Measurements from ENCODE around the gene PRKAG2.
"Not testable (repeated sequence)": the region's sequence is repeated elsewhere in the genome, so short reads cannot be mapped to it uniquely, and the experiment has no call there.

Gene PRKAG2

GRCh38 chr7:151876899-151877777 is at the start of gene PRKAG2:
Gene PRKAG2 (minus strand): TSS chr7:151877115. CDS start chr7:151876620, 495 bp downstream.
- no peak for DNase-seq (ENCODE audit: low spot score)

GRCh38 chr7:151926336-151926712 is 49.4 kb upstream of the PRKAG2 start:
- no peak for DNase-seq (ENCODE audit: low spot score)

- DNase-seq (ENCODE audit: low spot score), result peak; percentile 32
Observed at GRCh38 chr7:151925446-151926335, 48.8 kb upstream of the PRKAG2 start.

- no peak for DNase-seq (ENCODE audit: low spot score)
Observed at GRCh38 chr7:151924508-151924907, 47.6 kb upstream of the PRKAG2 start.

- DNase-seq (ENCODE audit: low spot score), result no peak
Observed at GRCh38 chr7:151924001-151924400, 47.1 kb upstream of the PRKAG2 start.

- DNase-seq (ENCODE audit: low spot score), result peak; percentile 38
Observed at GRCh38 chr7:151923097-151923876, 46.4 kb upstream of the PRKAG2 start.

- DNase-seq (ENCODE audit: low spot score), result no peak
Observed at GRCh38 chr7:151921451-151921850, 44.5 kb upstream of the PRKAG2 start.

- DNase-seq (ENCODE audit: low spot score), result no peak
Observed at GRCh38 chr7:151920488-151920887, 43.6 kb upstream of the PRKAG2 start.

GRCh38 chr7:151919595-151919994 is 42.7 kb upstream of the PRKAG2 start:
- no peak for DNase-seq (ENCODE audit: low spot score)

GRCh38 chr7:151918510-151918843 is 41.6 kb upstream of the PRKAG2 start:
- DNase-seq (ENCODE audit: low spot score), result no peak

GRCh38 chr7:151917791-151918509 is 41.0 kb upstream of the PRKAG2 start:
- DNase-seq (ENCODE audit: low spot score), result no peak

- no peak for DNase-seq (ENCODE audit: low spot score)
Observed at GRCh38 chr7:151914051-151914450, 37.1 kb upstream of the PRKAG2 start.

GRCh38 chr7:151910655-151911054 is 33.7 kb upstream of the PRKAG2 start:
- DNase-seq (ENCODE audit: low spot score), result not testable (repeated sequence)

- not testable (repeated sequence) for DNase-seq (ENCODE audit: low spot score)
Observed at GRCh38 chr7:151907115-151907514, 30.2 kb upstream of the PRKAG2 start.

- no peak for DNase-seq (ENCODE audit: low spot score)
Observed at GRCh38 chr7:151905766-151906165, 28.9 kb upstream of the PRKAG2 start.

- no peak for DNase-seq (ENCODE audit: low spot score)
Observed at GRCh38 chr7:151905353-151905752, 28.4 kb upstream of the PRKAG2 start.

- DNase-seq (ENCODE audit: low spot score), result no peak
Observed at GRCh38 chr7:151904270-151904669, 27.4 kb upstream of the PRKAG2 start.

GRCh38 chr7:151903249-151904032 is 26.5 kb upstream of the PRKAG2 start:
- DNase-seq (ENCODE audit: low spot score), result no peak

GRCh38 chr7:151902311-151902710 is 25.4 kb upstream of the PRKAG2 start:
- DNase-seq (ENCODE audit: low spot score), result no peak

- no peak for DNase-seq (ENCODE audit: low spot score)
Observed at GRCh38 chr7:151901828-151902227, 24.9 kb upstream of the PRKAG2 start.
